ENCODE data around the gene RASIP1. TPM values are rescaled to one million over a fixed set of nuclear protein-coding genes. Genes with fewer than 3 reads are reported as not detected.
"Not testable (repeated sequence)": the region's sequence is repeated elsewhere in the genome, so short reads cannot be mapped to it uniquely, and the experiment has no call there.

RASIP1 gene, protein sequence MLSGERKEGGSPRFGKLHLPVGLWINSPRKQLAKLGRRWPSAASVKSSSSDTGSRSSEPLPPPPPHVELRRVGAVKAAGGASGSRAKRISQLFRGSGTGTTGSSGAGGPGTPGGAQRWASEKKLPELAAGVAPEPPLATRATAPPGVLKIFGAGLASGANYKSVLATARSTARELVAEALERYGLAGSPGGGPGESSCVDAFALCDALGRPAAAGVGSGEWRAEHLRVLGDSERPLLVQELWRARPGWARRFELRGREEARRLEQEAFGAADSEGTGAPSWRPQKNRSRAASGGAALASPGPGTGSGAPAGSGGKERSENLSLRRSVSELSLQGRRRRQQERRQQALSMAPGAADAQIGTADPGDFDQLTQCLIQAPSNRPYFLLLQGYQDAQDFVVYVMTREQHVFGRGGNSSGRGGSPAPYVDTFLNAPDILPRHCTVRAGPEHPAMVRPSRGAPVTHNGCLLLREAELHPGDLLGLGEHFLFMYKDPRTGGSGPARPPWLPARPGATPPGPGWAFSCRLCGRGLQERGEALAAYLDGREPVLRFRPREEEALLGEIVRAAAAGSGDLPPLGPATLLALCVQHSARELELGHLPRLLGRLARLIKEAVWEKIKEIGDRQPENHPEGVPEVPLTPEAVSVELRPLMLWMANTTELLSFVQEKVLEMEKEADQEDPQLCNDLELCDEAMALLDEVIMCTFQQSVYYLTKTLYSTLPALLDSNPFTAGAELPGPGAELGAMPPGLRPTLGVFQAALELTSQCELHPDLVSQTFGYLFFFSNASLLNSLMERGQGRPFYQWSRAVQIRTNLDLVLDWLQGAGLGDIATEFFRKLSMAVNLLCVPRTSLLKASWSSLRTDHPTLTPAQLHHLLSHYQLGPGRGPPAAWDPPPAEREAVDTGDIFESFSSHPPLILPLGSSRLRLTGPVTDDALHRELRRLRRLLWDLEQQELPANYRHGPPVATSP
- total RNA-seq: 1.4 to 2.1 TPM (median 1.5 TPM) in 3 replicates

DNA sequence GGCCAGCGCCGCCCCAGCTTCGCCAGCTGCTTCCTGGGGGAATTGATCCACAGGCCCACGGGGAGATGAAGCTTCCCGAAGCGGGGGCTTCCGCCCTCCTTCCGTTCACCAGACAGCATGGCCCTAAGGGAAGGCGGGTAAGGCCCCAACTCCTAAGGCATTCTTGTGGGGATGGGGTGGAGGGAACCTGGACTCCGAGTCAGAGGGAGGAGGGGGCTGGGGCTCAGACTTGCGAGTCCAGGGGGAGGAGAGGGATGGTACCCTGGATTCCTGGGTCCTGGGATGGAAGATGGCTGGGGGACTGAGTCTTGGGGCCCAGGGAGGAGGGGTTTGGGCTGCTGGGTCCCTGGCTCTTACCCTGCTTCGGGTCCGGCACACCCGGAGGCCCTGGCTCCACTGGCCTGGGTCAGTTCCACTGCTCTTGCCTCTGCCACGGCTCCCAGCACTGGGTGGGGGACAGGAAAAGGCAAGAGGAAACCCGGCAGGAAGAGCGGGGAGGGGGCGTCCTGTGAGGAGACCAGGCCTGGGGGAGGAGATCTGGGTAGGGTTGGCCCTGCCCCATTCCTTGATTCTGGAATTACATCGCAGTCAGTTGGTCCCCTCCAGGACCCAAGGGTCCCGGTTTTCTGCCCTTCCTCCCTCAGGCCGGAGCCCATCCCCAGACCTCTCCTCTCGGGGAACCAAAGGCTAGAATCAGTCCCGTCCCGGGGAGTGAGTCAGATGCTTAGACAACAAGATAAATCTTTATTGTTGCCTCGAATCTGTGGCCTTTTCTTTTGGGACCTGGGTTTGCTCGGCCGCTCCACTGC is at the start of gene RASIP1:
Gene RASIP1, minus strand, starts transcription at position 447 of the 809 bp plus-strand sequence. Its CDS starts 328 bp downstream, at position 119.
- Mint-ChIP-seq H3K27ac (no peak within 1 kb of the TSS), H3K4me1 (peaks cover 14% of the 10 kb centered on the region), H3K9me3 (no peaks in the 10 kb centered on the region), H3K4me3 (peak within 1 kb of the TSS; percentile 33), H3K27me3 (ENCODE audit: low read depth) (peaks cover 17% of the 10 kb centered on the region), H3K36me3 (no peaks in the 10 kb centered on the region)
- DNase-seq (ENCODE audit: low spot score in 2 of 2, unreplicated experiment in 2 of 2): no peak
- TF ChIP-seq, protein P1, sequence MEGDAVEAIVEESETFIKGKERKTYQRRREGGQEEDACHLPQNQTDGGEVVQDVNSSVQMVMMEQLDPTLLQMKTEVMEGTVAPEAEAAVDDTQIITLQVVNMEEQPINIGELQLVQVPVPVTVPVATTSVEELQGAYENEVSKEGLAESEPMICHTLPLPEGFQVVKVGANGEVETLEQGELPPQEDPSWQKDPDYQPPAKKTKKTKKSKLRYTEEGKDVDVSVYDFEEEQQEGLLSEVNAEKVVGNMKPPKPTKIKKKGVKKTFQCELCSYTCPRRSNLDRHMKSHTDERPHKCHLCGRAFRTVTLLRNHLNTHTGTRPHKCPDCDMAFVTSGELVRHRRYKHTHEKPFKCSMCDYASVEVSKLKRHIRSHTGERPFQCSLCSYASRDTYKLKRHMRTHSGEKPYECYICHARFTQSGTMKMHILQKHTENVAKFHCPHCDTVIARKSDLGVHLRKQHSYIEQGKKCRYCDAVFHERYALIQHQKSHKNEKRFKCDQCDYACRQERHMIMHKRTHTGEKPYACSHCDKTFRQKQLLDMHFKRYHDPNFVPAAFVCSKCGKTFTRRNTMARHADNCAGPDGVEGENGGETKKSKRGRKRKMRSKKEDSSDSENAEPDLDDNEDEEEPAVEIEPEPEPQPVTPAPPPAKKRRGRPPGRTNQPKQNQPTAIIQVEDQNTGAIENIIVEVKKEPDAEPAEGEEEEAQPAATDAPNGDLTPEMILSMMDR (IDR thresholded peaks at IDR 0.05; ENCODE audit: unreplicated experiment): no peak

DNA sequence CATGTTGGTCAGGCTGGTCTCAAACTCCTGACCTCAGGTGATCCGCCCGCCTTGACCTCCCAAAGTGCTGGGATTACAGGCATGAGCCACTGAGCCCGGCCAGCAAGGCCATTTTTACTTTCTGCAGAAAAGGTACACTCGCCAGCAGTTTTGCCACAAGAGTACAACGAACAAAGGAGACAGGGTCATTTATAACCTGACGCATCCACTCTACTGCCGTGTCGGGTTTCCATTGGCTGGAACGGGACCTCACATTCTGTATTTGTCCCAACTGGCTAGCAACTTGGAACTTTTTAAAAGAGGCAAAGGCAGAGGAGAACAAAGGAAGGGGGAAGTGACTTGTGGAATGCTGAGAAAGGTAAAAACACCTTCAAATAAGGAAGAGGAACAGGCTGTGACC is 46.9 kb upstream of the RASIP1 start:
- DNase-seq (ENCODE audit: low spot score in 2 of 2, unreplicated experiment in 2 of 2): not testable (repeated sequence)

GRCh38 chr19:48786422-48786821 is 46.0 kb upstream of the RASIP1 start:
- not testable (repeated sequence) for H3K36me3 Mint-ChIP-seq

More for the DNA sequence above, 46.9 kb upstream of the RASIP1 start:
- not testable (repeated sequence) for H3K4me3 Mint-ChIP-seq; H3K27ac Mint-ChIP-seq; H3K4me1 Mint-ChIP-seq; H3K36me3 Mint-ChIP-seq; H3K27me3 Mint-ChIP-seq (ENCODE audit: low read depth); H3K9me3 Mint-ChIP-seq

GRCh38 chr19:48784527-48784926 is 44.1 kb upstream of the RASIP1 start:
- TF ChIP-seq, protein P1 (IDR thresholded peaks at IDR 0.05; ENCODE audit: unreplicated experiment): no peak
- no peak overlapping the region for H3K4me3 Mint-ChIP-seq

More at GRCh38 chr19:48786422-48786821, 46.0 kb upstream of the RASIP1 start:
- DNase-seq (ENCODE audit: low spot score in 2 of 2, unreplicated experiment in 2 of 2); H3K27ac Mint-ChIP-seq; H3K4me3 Mint-ChIP-seq; H3K4me1 Mint-ChIP-seq; H3K9me3 Mint-ChIP-seq; H3K27me3 Mint-ChIP-seq (ENCODE audit: low read depth): not testable (repeated sequence)

DNA sequence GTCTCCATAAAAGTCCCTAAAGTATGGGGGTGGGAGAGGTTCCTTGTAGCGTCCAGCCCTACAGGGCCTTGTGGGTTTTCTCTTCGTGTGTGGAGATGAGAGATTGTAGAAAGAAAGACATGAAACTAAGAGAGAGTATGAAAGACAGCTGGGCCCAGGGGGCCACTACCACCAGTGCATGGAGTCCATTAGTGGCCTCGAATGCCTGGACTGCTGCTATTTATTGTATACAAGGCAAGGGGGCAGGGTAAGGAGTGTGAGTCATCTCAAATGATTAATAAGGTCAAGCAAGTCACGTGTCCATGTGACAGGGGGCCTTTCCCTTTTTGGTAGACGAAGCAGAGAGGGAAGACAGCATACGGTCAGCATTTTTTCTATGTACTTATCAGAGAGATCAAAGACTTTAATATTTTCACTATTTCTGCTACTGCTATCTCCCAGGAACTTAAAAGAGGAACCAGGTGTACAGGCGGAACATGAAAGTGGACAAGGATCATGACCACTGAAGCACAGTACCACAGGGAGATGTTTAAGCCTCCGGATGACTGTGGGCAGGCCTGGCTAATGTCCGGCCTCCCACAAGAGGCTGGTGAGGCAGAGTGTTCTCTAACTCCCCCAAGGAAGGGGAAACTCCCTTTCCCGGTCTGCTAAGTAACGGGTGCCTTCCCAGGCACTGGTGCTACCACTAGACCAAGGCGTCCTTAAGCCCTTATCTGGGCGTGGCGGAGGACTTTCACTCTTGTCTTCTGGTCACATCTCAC is 40.4 kb upstream of the RASIP1 start:
- Mint-ChIP-seq H3K4me3 (no peak overlapping the region), H3K4me1 (peaks cover 15% of the 10 kb centered on the region), H3K27ac (peak overlapping the region; percentile 35), H3K9me3 (no peaks in the 10 kb centered on the region), H3K36me3 (no peaks in the 10 kb centered on the region), H3K27me3 (ENCODE audit: low read depth) (no peaks in the 10 kb centered on the region)
- DNase-seq (ENCODE audit: low spot score in 2 of 2, unreplicated experiment in 2 of 2): no peak
- TF ChIP-seq, protein P1 (IDR thresholded peaks at IDR 0.05; ENCODE audit: unreplicated experiment): no peak

More at GRCh38 chr19:48784527-48784926, 44.1 kb upstream of the RASIP1 start:
- no peak for DNase-seq (ENCODE audit: low spot score in 2 of 2, unreplicated experiment in 2 of 2)
- H3K27me3 Mint-ChIP-seq (ENCODE audit: low read depth): no peaks in the 10 kb centered on the region
- H3K4me1 Mint-ChIP-seq: peaks cover 17% of the 10 kb centered on the region
- H3K9me3 Mint-ChIP-seq: no peaks in the 10 kb centered on the region
- H3K36me3 Mint-ChIP-seq: no peaks in the 10 kb centered on the region
- no peak overlapping the region for H3K27ac Mint-ChIP-seq
